Mesothelial cell of epicardium (in vitro differentiated cells): ENCODE data around the gene ENPP5. TPM values are rescaled to one million over a fixed set of nuclear protein-coding genes. Genes with fewer than 3 reads are reported as not detected.
"Not testable (repeated sequence)": the region's sequence is repeated elsewhere in the genome, so short reads cannot be mapped to it uniquely, and the experiment has no call there.

Source experiments
- DNase-seq, 2 experiments: peaks; one replicate each; pipeline ENCODE4 v3.0.0; 2021; ENCODE audit warnings: low spot score in 2 of 2; ENCODE audit not compliant: unreplicated experiment in 2 of 2
- H3K27ac Mint-ChIP-seq: 2 replicates; pipeline ENCODE4 v1.8.0; 2021; ENCODE audit warnings: mixed read lengths
- H3K27me3 Mint-ChIP-seq: 2 replicates; pipeline ENCODE4 v1.8.0; 2021; ENCODE audit warnings: low read depth, mixed read lengths
- H3K36me3 Mint-ChIP-seq: 2 replicates; pipeline ENCODE4 v1.8.0; 2021; ENCODE audit warnings: mixed read lengths
- H3K4me1 Mint-ChIP-seq: 2 replicates; pipeline ENCODE4 v1.8.0; 2021; ENCODE audit warnings: mixed read lengths
- H3K4me3 Mint-ChIP-seq: 2 replicates; pipeline ENCODE4 v1.8.0; 2021; ENCODE audit warnings: mild to moderate bottlenecking, moderate library complexity, mixed read lengths
- H3K9me3 Mint-ChIP-seq: 2 replicates; pipeline ENCODE4 v1.8.0; 2021; ENCODE audit warnings: mixed read lengths
- total RNA-seq: library from RNA; stranded (reverse); gene quantifications from 3 replicates; pipeline ENCODE4 v1.2.1, GENCODE V29; 2021
- TF ChIP-seq, protein P1 (sequence below): fragments of 200-600 bp; sonication (generic); IDR thresholded peaks from one replicate; pipeline ENCODE4 v1.5.0; 2021; ENCODE audit warnings: antibody characterized with exemption; ENCODE audit not compliant: unreplicated experiment

ENPP5 gene
- total RNA-seq, 1 donor from 2014 or later, result 8.7 TPM

GRCh38 chr6:46144270-46144669, 26.5 kb downstream of the ENPP5 start:
- H3K4me1 Mint-ChIP-seq, result peaks cover 4% of the 10 kb centered on the region
- H3K27ac Mint-ChIP-seq, result no peak overlapping the region
- no peaks in the 10 kb centered on the region for H3K36me3 Mint-ChIP-seq
- no peak for DNase-seq
- no peak overlapping the region for H3K4me3 Mint-ChIP-seq
- no peaks in the 10 kb centered on the region for H3K9me3 Mint-ChIP-seq
- no peaks in the 10 kb centered on the region for H3K27me3 Mint-ChIP-seq
- TF ChIP-seq, protein P1, sequence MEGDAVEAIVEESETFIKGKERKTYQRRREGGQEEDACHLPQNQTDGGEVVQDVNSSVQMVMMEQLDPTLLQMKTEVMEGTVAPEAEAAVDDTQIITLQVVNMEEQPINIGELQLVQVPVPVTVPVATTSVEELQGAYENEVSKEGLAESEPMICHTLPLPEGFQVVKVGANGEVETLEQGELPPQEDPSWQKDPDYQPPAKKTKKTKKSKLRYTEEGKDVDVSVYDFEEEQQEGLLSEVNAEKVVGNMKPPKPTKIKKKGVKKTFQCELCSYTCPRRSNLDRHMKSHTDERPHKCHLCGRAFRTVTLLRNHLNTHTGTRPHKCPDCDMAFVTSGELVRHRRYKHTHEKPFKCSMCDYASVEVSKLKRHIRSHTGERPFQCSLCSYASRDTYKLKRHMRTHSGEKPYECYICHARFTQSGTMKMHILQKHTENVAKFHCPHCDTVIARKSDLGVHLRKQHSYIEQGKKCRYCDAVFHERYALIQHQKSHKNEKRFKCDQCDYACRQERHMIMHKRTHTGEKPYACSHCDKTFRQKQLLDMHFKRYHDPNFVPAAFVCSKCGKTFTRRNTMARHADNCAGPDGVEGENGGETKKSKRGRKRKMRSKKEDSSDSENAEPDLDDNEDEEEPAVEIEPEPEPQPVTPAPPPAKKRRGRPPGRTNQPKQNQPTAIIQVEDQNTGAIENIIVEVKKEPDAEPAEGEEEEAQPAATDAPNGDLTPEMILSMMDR, result no peak

DNA sequence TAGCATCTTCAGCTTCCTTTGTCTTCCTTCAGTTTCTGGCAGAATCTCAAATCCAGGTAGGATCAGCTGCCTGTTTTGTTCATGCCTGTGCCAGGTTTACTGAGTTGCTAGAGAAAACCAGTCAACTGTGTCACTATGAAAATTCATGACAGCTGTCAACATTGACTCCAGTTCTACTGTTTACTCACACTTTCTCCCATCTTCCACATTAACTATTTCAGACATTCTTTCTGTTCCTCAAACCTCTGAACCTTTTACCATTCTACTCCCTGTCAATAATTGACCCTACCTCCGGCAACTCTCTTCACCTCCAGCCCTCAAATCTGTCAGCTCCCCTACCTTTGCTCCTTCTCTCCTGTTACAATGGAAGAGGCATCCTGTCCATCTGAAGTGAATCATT, 32.5 kb downstream of the ENPP5 start:
- TF ChIP-seq, protein P1, result no peak
- H3K27me3 Mint-ChIP-seq, result peaks cover 28% of the 10 kb centered on the region
- H3K4me1 Mint-ChIP-seq, result no peaks in the 10 kb centered on the region
- no peaks in the 10 kb centered on the region for H3K9me3 Mint-ChIP-seq
- H3K36me3 Mint-ChIP-seq, result no peaks in the 10 kb centered on the region
- H3K27ac Mint-ChIP-seq, result no peak overlapping the region
- DNase-seq, result no peak
- no peak overlapping the region for H3K4me3 Mint-ChIP-seq

- no peaks in the 10 kb centered on the region for H3K9me3 Mint-ChIP-seq
- TF ChIP-seq, protein P1, result no peak
- no peak overlapping the region for H3K27ac Mint-ChIP-seq
- H3K4me1 Mint-ChIP-seq, result no peaks in the 10 kb centered on the region
- H3K4me3 Mint-ChIP-seq, result no peak overlapping the region
- no peaks in the 10 kb centered on the region for H3K36me3 Mint-ChIP-seq
- no peak for DNase-seq
- H3K27me3 Mint-ChIP-seq, result peaks cover 30% of the 10 kb centered on the region
These were observed 33.4 kb downstream of the ENPP5 start for GRCh38 chr6:46137387-46137786.

- Mint-ChIP-seq H3K4me1 (no peaks in the 10 kb centered on the region), H3K27me3 (peaks cover 32% of the 10 kb centered on the region), H3K4me3 (no peak overlapping the region), H3K9me3 (no peaks in the 10 kb centered on the region), H3K36me3 (no peaks in the 10 kb centered on the region), H3K27ac (no peak overlapping the region)
- DNase-seq, result no peak
- TF ChIP-seq, protein P1, result no peak
These were observed 33.9 kb downstream of the ENPP5 start for GRCh38 chr6:46136831-46137230.

DNA sequence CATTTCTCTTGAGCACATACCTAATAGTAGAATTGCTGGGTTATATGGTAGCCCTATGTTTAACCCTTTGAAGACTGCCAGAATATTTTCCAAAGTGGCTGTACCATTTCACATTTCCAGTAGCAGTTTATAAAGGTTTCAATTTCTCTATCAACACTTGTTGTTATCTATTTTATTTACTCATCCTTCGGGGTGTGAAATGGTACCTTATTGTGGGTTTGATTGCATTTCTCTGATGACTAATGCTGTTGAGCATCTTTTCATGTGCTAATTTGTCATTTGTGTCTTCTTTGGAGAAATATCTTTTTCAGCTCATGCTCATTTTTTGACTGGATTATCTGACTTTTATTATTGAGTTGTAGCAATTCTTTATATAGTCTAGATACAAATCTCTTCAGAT, 35.6 kb downstream of the ENPP5 start:
- no peak overlapping the region for H3K4me3 Mint-ChIP-seq
- peaks cover 38% of the 10 kb centered on the region for H3K27me3 Mint-ChIP-seq
- H3K4me1 Mint-ChIP-seq, result no peaks in the 10 kb centered on the region
- no peak for DNase-seq
- no peak overlapping the region for H3K27ac Mint-ChIP-seq
- no peaks in the 10 kb centered on the region for H3K9me3 Mint-ChIP-seq
- TF ChIP-seq, protein P1, result no peak
- no peaks in the 10 kb centered on the region for H3K36me3 Mint-ChIP-seq

- TF ChIP-seq, protein P1, result no peak
- Mint-ChIP-seq H3K4me1 (peaks cover 2% of the 10 kb centered on the region), H3K9me3 (no peaks in the 10 kb centered on the region), H3K36me3 (no peaks in the 10 kb centered on the region), H3K27me3 (peaks cover 48% of the 10 kb centered on the region), H3K27ac (no peak overlapping the region), H3K4me3 (no peak overlapping the region)
- DNase-seq, result no peak
These were observed 36.6 kb downstream of the ENPP5 start for GRCh38 chr6:46134216-46134615.

- not testable (repeated sequence) for H3K4me3 Mint-ChIP-seq, H3K9me3 Mint-ChIP-seq, H3K4me1 Mint-ChIP-seq, H3K27ac Mint-ChIP-seq, DNase-seq, H3K36me3 Mint-ChIP-seq
- peaks cover 50% of the 10 kb centered on the region for H3K27me3 Mint-ChIP-seq
These were observed 39.5 kb downstream of the ENPP5 start for GRCh38 chr6:46131291-46131690.
